ENCODE measurements around the gene KSR1.

DNA sequence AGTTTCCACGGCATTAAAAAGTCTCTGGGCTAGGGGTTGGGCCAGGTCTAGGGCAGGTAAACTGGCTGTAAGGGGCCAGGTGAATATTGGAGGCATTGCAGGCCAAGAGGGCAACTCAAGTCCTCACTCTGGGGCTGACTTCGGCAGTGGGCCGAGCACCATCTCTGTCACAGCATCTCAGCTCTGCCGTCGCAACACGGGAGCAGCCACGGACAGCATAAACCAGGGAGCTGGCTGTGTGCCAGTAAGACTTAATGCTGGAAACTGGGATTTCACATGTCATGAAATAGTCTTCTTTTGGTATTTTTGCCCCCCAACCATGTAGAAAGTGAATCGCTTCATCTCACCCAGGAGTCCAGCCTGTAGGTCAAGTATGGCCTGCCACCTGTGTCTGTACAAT is 162.2 kb downstream of the KSR1 start:
- TF ChIP-seq POLR2A (IDR thresholded peaks at IDR 0.05): no peak
- TF ChIP-seq, protein P1, sequence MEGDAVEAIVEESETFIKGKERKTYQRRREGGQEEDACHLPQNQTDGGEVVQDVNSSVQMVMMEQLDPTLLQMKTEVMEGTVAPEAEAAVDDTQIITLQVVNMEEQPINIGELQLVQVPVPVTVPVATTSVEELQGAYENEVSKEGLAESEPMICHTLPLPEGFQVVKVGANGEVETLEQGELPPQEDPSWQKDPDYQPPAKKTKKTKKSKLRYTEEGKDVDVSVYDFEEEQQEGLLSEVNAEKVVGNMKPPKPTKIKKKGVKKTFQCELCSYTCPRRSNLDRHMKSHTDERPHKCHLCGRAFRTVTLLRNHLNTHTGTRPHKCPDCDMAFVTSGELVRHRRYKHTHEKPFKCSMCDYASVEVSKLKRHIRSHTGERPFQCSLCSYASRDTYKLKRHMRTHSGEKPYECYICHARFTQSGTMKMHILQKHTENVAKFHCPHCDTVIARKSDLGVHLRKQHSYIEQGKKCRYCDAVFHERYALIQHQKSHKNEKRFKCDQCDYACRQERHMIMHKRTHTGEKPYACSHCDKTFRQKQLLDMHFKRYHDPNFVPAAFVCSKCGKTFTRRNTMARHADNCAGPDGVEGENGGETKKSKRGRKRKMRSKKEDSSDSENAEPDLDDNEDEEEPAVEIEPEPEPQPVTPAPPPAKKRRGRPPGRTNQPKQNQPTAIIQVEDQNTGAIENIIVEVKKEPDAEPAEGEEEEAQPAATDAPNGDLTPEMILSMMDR (IDR thresholded peaks at IDR 0.05): no peak
